Measurements from ENCODE around the gene TRERF1. TPM values are rescaled to one million over a fixed set of nuclear protein-coding genes. Genes with fewer than 3 reads are reported as not detected.

TRERF1 gene
- total and polyA plus RNA-seq, 2 of the 8 experiments (the other 6 are each of a cell fraction or from before 2014, with no cell fraction given): 10.8 to 21.5 TPM

- CTCF ChIA-PET (ENCODE audit: partially characterized antibody): interaction anchor here (1.7 kb wide), 2 partner anchors 9 to 17 kb away, joined by 4 read pairs; no protein-coding TSS in a partner anchor
- Histone ChIP-seq H4K91ac (replicated peaks; ENCODE audit: insufficient read length, low read length) (no peak overlapping the region), H2BK20ac (ENCODE audit: low read length) (no peak overlapping the region), H3K9me3 (ENCODE audit: insufficient read depth in 2 of 2, low read depth in 1 of 2, low read length in 1 of 2) (no peaks in the 10 kb centered on the region), H2AFZ (ENCODE audit: low read length) (no peak overlapping the region), H3K4ac (replicated peaks; ENCODE audit: insufficient read length, low read depth, low read length) (no peak overlapping the region), H2BK120ac (replicated peaks; ENCODE audit: low read depth, low read length) (no peak overlapping the region), H3K18ac (ENCODE audit: extremely low read depth, low read length) (no peak overlapping the region), H2BK15ac (ENCODE audit: low read length) (no peak overlapping the region), H3K79me2 (ENCODE audit: control insufficient read depth in 1 of 2, insufficient read depth in 2 of 2, low read length in 2 of 2) (peaks cover 0 to 60% of the 10 kb centered on the region in 2 experiments; a peak in 2 of 4 replicates), H3K36me3 (ENCODE audit: control insufficient read depth in 2 of 4, insufficient read depth in 4 of 4, low read length in 3 of 4) (0 out of 8 replicates have a peak, but pooled peaks cover 0 to 4% (median 0%) of the 10 kb centered on the region in 4 experiments), H2BK12ac (ENCODE audit: low read depth, low read length) (no peak overlapping the region), H3K79me1 (ENCODE audit: low read depth, low read length) (peaks cover 27% of the 10 kb centered on the region), H2BK5ac (ENCODE audit: low read depth, low read length) (no peak overlapping the region), H4K20me1 (replicated peaks in 1 of 2; ENCODE audit: control insufficient read depth in 1 of 2, insufficient read depth in 2 of 2, low read length in 2 of 2) (peaks cover 2 to 10% of the 10 kb centered on the region in 2 experiments), H4K8ac (ENCODE audit: extremely low read depth, insufficient read depth, low read length) (no peak overlapping the region), H3K23ac (ENCODE audit: insufficient read length) (no peak overlapping the region), H2AK5ac (ENCODE audit: low read depth, low read length) (no peak overlapping the region), H3K4me2 (ENCODE audit: insufficient read depth in 1 of 2, low read depth in 2 of 2, low read length in 2 of 2) (no peak overlapping the region), H3K27ac (ENCODE audit: low read depth, low read length) (no peak overlapping the region), H3K9ac (replicated peaks in 1 of 4; ENCODE audit: extremely low read depth in 1 of 4, low read depth in 3 of 4, low read length in 3 of 4) (no peak overlapping the region), H3K56ac (replicated peaks; ENCODE audit: insufficient read length, low read depth, low read length) (no peak overlapping the region), H3K4me3 (ENCODE audit: extremely low read depth in 1 of 4, insufficient read depth in 2 of 4, low read depth in 3 of 4, low read length in 4 of 4) (no peak overlapping the region), H3K14ac (ENCODE audit: insufficient read length) (no peak overlapping the region), H3K23me2 (ENCODE audit: low read depth, low read length) (no peaks in the 10 kb centered on the region), H3K27me3 (replicated peaks in 1 of 4; ENCODE audit: control insufficient read depth in 3 of 4, extremely low read depth in 1 of 4, insufficient read depth in 3 of 4, low read length in 3 of 4) (no peaks in the 10 kb centered on the region), H4K5ac (ENCODE audit: insufficient read length, low read depth, low read length) (no peak overlapping the region), H3K4me1 (replicated peaks in 1 of 4; ENCODE audit: control insufficient read depth in 3 of 4, insufficient read depth in 4 of 4, low read length in 3 of 4) (peaks cover 0 to 3% (median under 1%) of the 10 kb centered on the region in 4 experiments; a peak in 1 of 7 replicates)
- WGBS, 2 experiments (ENCODE audit: extremely low coverage in 1 of 2, insufficient coverage in 1 of 2, insufficient read length in 1 of 2, insufficient replicate concordance in 2 of 2, low coverage in 1 of 2, low lambda C conversion rate in 2 of 2, missing lambda C conversion rate in 1 of 2): 84% methylated on average over 2 of the region's 2 CpGs; no CpG with 5 or more reads in 1 of the 2 experiments
- POLR2A ChIA-PET (ENCODE audit: partially characterized antibody): no interaction called here
- TF ChIP-seq, protein P1, sequence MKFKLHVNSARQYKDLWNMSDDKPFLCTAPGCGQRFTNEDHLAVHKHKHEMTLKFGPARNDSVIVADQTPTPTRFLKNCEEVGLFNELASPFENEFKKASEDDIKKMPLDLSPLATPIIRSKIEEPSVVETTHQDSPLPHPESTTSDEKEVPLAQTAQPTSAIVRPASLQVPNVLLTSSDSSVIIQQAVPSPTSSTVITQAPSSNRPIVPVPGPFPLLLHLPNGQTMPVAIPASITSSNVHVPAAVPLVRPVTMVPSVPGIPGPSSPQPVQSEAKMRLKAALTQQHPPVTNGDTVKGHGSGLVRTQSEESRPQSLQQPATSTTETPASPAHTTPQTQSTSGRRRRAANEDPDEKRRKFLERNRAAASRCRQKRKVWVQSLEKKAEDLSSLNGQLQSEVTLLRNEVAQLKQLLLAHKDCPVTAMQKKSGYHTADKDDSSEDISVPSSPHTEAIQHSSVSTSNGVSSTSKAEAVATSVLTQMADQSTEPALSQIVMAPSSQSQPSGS (IDR thresholded peaks at IDR 0.05; ENCODE audit: low read length): no peak
- TF ChIP-seq ASH2L (IDR thresholded peaks at IDR 0.05; ENCODE audit: low read length): no peak
- TF ChIP-seq HDAC6 (IDR thresholded peaks at IDR 0.05; ENCODE audit: low read depth, low read length): no peak
- no peak for TF ChIP-seq SUZ12 (IDR thresholded peaks at IDR 0.05; ENCODE audit: low read length)
- DNase-seq (ENCODE audit: low read depth in 1 of 2, low spot score in 2 of 2): no peak
- FAIRE-seq: no peak
Measured at GRCh38 chr6:42339991-42340401, 111.7 kb downstream of the TRERF1 start.

Data from H1 (cell line).